ENCODE data around the gene ART5.
"Not testable (repeated sequence)": the region's sequence is repeated elsewhere in the genome, so short reads cannot be mapped to it uniquely, and the experiment has no call there.

ART5 gene

DNA sequence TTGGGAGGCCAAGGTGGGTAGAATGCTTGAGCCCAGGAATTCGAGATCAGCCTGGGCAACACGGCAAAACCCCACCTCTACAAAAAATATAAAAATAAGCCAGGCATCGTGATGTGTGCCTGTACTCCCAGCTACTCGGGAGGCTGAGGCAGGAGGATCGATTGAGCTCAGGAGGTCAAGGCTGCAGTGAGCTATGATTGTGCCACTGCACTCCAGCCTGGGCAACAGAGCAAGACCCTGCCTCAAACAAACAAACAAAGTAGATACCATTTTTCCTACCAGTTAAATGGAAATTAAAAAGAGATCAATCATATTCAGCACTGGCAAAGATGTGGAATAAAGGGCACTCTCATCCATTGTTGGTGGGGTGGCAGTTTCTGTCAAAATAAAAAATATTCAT lies 15.5 kb upstream of the ART5 start:
- not testable (repeated sequence) for DNase-seq

- no peak for DNase-seq
Measured at GRCh38 chr11:3655547-3655946, 13.8 kb upstream of the ART5 start.

- DNase-seq: not testable (repeated sequence)
Measured at GRCh38 chr11:3652514-3652913, 10.7 kb upstream of the ART5 start.

- DNase-seq: not testable (repeated sequence)
Measured at GRCh38 chr11:3649374-3649773, 7.6 kb upstream of the ART5 start.

DNA sequence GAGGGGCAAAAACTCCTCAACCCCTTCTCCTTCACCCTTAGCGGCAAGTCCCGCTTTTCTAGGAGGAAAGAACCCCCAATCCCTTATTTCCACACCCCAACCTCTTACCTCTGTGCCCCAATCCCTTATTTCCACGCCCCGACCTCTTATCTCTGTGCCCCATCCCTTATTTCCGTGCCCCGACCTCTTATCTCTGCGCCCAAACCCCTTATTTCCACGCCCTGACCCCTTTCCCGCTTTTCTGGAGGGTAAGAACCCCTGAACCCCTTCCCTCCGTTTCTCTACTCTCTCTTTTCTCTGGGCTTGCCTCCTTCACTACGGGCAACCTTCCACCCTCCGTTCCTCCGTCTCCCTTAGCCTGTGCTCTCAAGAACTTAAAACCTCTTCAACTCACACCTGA lies 7.1 kb upstream of the ART5 start:
- not testable (repeated sequence) for DNase-seq

GRCh38 chr11:3645552-3645951 lies 3.8 kb upstream of the ART5 start:
- DNase-seq: no peak

DNA sequence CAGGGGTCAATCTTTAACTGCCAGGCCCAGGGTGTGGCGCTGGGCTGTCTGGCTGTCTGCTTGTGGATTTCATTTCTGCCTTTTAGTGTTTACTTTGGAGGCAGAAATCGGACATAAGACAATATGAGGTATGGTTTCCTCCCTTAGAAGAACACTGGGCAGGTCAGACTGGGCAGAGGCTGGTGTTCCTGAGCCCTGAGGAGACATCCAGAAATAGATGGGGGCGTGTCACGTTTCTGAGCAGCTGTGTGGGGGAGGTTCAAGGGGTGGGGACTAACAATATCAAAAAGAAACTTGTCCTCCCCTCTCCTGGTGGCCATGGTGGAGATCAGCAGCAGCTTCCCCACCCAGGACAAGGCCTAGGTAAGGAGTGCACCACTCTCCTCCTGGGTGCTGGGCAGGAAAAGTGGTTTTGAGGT lies 3.0 kb upstream of the ART5 start, which contains the start of gene ART1:
TSS of gene ART1 (plus strand) at position 312 of the 419 bp plus-strand sequence. CDS start 14,086 bp downstream, outside the sequence.
- DNase-seq: no peak

DNA sequence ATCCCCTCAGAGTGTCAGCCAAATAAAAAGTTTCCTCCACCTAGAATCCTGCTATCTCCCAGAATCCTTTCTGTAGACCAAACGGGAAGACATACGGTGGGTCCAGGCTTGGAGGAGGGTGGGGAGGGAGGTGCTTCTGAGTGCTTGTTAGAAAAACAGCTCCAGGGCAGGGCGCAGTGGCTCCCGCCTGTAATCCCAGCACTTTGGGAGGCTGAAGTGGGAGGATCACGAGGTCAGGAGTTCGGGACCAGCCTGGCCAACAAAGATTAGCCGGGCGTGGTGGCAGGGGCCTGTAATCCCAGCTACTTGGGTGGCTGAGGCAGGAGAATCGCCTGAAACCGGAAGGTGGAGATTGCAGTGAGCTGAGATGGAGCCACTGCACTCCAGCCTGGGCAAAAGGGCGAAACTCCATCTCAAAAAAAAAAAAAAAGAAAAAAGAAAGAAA lies 1.3 kb upstream of the ART5 start:
- not testable (repeated sequence) for DNase-seq

DNA sequence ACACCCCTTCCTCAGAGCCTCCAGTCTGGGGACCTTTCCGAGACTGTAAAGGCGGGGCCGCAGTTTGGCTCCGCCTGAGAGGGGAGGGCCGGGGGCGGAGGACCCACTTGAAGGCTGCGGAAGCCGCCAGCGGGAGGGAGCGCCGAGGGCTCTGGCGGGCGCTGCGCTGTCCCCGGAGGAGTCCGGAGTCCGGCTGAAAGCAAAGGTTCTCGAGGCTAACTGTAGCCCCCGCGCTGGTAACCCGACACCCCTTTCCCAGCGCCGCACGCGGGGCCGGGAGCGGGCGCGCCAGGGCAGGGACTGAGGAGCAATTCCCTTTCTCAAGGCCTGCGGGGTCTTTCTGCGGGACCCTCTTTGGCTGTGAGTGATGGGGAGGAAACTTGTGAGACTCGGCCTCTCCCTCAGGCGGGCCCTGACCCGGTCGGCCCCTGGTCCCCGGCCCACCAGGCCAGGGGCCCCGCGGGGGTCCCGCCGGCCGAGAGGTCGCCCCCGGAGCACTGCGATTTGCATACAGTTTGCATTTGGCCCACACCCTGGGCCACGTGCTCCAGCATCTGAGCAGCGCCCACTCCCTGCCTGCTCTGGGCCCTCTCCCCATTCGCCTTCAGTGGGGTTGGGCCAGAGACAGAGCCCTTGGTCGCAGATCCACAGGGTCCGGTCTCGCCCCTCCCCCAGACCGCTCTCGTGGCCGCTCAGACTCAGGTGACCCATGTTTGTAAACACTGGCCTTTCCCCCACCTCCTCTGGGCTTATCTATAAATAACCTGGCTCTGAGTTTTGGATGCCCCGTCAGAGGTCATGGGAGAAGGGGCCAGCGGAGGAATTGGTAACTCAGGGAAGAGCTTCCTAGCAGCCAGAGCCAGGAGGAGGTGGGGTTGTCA lies 519 bp upstream of the ART5 start:
- DNase-seq: peak; percentile 57

- no peak for DNase-seq
Measured at GRCh38 chr11:3641191-3641590, 601 bp downstream of the ART5 start.

- DNase-seq: no peak
Measured at GRCh38 chr11:3639841-3640240, 2.0 kb downstream of the ART5 start.

GRCh38 chr11:3638513-3638912 lies 3.3 kb downstream of the ART5 start:
- no peak for DNase-seq

DNA sequence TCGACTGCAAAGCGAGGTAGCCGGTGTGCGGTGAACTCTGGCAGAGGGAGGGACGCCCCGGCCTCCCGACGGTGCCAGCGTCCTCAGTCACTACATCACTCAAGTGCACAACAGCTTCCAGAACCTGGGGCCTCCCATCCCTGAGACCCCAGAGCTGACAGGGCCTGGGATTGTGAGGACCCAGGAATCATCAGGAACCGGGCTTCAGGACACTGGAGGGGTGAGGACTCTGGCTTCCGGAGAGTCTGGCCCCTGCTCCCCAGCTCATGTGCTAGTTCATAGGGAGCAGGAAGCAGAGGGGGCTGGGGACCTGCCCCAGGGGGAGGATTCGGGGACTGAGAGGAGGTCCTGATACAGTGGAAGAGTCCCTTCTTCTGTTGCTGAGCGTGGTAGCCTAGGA lies 4.6 kb downstream of the ART5 start:
- DNase-seq: no peak

- no peak for DNase-seq
Measured at GRCh38 chr11:3635641-3636375, 6.0 kb downstream of the ART5 start.

GRCh38 chr11:3632070-3632660 lies 9.6 kb downstream of the ART5 start:
- DNase-seq: no peak

DNA sequence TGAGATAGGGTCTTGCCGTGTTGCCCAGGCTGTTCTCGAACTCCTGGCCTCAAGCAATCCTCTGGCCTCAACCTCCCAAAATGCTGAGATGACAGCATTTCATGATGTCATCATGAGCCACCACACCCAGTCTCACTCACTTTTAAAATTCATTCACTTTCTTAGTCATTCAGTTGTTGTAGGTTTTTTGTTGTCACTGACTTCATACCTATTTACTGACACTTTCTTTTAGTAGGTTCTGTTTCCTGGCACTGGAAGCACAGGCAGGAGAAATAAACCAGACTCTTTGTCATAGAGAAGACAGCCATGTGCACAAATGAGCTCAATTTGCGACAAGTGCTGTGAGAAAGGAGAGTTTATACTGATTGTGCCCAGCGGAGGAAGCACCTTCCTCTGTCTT lies 10.5 kb downstream of the ART5 start:
- DNase-seq: no peak

DNA sequence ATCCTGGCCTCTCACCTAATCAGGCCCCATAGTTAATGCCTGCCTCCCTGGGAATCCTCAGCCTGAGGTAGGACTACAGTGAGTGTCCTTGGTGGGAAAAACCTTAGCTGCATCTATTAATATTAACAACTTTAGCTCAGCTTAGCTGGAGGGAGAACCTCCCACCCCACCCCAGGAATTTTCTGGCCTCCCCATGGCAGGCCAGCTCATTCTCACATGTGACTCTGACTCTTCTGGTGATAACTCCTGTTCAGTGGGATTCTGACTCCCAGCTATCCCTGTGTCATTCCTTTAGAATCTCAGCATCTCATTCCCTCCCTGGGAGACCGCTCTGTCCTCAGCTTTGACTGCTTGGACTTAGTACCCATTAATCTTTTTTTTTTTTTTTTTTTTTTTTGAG lies 14.5 kb downstream of the ART5 start:
- no peak for DNase-seq

DNA sequence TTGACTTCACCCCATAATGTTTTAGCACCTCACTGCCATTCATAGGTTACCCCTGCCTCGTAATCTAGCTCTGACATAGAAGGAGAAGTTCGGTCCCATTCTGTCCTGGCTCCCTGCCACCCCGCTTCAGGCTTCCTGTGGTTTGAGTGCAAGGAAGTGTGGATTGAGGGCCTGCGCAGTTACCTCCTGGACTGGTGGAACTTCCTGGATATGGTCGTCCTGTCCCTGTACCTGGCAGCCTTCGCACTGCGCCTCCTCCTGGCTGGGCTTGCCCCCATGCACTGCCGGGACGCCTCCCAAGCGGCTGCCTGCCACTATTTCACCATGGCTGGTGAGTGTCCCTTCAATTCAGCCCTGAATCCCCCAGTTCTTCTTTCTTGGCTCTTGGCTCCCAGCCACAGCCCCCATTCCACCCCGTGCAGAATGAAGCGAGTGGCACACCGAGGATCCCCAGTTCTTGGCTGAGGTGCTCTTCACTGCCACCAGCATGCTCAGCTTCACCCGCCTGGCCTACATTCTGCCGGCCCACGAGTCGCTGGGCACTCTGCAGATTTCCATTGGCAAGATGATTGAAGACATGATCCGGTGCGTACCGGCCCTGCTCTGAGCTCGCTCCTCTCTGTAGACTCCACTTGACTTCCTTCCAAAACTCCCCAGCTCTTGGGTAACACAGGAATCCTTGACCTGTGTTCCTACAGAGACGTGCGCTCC lies 15.4 kb downstream of the ART5 start:
- no peak for DNase-seq

GRCh38 chr11:3623767-3624458 lies 17.9 kb downstream of the ART5 start:
- no peak for DNase-seq

- no peak for DNase-seq
Measured at GRCh38 chr11:3623121-3623520, 18.7 kb downstream of the ART5 start.

GRCh38 chr11:3622521-3622920 lies 19.3 kb downstream of the ART5 start:
- no peak for DNase-seq

GRCh38 chr11:3617990-3618389 lies 23.8 kb downstream of the ART5 start:
- DNase-seq: no peak

All from NCI-H1092 (cell line).